HG03039 (cell line): ENCODE results near the gene PLD4.
"Not testable (repeated sequence)": the region's sequence is repeated elsewhere in the genome, so short reads cannot be mapped to it uniquely, and the experiment has no call there.

ENCODE experiments used
- ATAC-seq: cut with Tn5 transposase; IDR thresholded peaks from one replicate; pipeline ENCODE4 v1.9.1; 2021; ENCODE audit warnings: mild to moderate bottlenecking, moderate library complexity; ENCODE audit not compliant: unreplicated experiment

Gene PLD4

GRCh38 chr14:104924421-104925213, at the start of gene PLD4:
Gene PLD4, plus strand, starts transcription at chr14:104924879. Its CDS starts 2,262 bp downstream, at chr14:104927141.
- no peak for ATAC-seq

- ATAC-seq = no peak
These were observed 49.3 kb upstream of the PLD4 start for GRCh38 chr14:104875412-104875751.

GRCh38 chr14:104875811-104876210, 48.9 kb upstream of the PLD4 start:
- ATAC-seq = no peak

GRCh38 chr14:104876251-104876699, 48.4 kb upstream of the PLD4 start:
- ATAC-seq = no peak

GRCh38 chr14:104877066-104877805, 47.4 kb upstream of the PLD4 start:
- no peak for ATAC-seq

GRCh38 chr14:104877806-104878550, 46.7 kb upstream of the PLD4 start:
- no peak for ATAC-seq

GRCh38 chr14:104878582-104878981, 46.1 kb upstream of the PLD4 start:
- ATAC-seq = no peak

- no peak for ATAC-seq
These were observed 45.3 kb upstream of the PLD4 start for GRCh38 chr14:104879201-104879982.

- ATAC-seq = no peak
These were observed 44.6 kb upstream of the PLD4 start for GRCh38 chr14:104879983-104880565.

- ATAC-seq = no peak
These were observed 44.0 kb upstream of the PLD4 start for GRCh38 chr14:104880584-104881210.

GRCh38 chr14:104881369-104881979, 43.2 kb upstream of the PLD4 start:
- ATAC-seq = no peak

GRCh38 chr14:104882325-104882973, 42.2 kb upstream of the PLD4 start:
- ATAC-seq = no peak

GRCh38 chr14:104882991-104883660, 41.6 kb upstream of the PLD4 start:
- no peak for ATAC-seq

GRCh38 chr14:104883681-104884361, 40.9 kb upstream of the PLD4 start:
- no peak for ATAC-seq

- not testable (repeated sequence) for ATAC-seq
These were observed 40.3 kb upstream of the PLD4 start for GRCh38 chr14:104884381-104884780.

- no peak for ATAC-seq
These were observed 39.4 kb upstream of the PLD4 start for GRCh38 chr14:104885031-104885972.
